HepG2 (cell line): Measurements from ENCODE around the gene MAPKAPK3. TPM values are rescaled to one million over a fixed set of nuclear protein-coding genes. Genes with fewer than 3 reads are reported as not detected.

Experiments
- ATAC-seq: fragments of 200-7000 bp; cut with Tn5 transposase; 3 replicates; pipeline ENCODE4 v1.9.1; 2020; ENCODE audit warnings: mild to moderate bottlenecking, moderate library complexity
- BruUV-seq: library from RNA; stranded (reverse); fragments of 400-500 nt; replicated peaks from 2 replicates; lab custom pipeline; 2021; lab: Mats Ljungman, UMichigan
- CTCF ChIA-PET: fragments of 300-600 bp; formaldehyde crosslinking; extraction: SDS; loops from one replicate; lab custom pipeline; 2021; ENCODE audit warnings: low total read pairs, inconsistent platforms, low intra/inter-chr PET ratio; lab: Yijun Ruan, JAX
- POLR2A ChIA-PET: fragments of 350-600 bp; sonication (Branson Sonifier 250); formaldehyde crosslinking; loops from one replicate; lab custom pipeline; 2020; ENCODE audit warnings: antibody characterized with exemption, inconsistent platforms; lab: Yijun Ruan, JAX
- DNase-seq: peaks from one replicate; pipeline ENCODE4 v3.0.0-alpha.2; 2015; ENCODE audit warnings: low spot score
- FAIRE-seq: peaks from 3 replicates; lab custom pipeline; 2011; peaks lifted over from hg19 to GRCh38; lab: Jason Lieb, UNC
- H2AFZ ChIP-seq: one replicate; pipeline ENCODE4 v1.6.1; 2011; ENCODE audit warnings: low read length, inconsistent platforms
- H3K27ac ChIP-seq: fragments of 300-600 bp; 3 replicates; pipeline ENCODE4 v1.8.0; 2011; ENCODE audit warnings: mixed run types, mild to moderate bottlenecking, mixed read lengths, low read length, inconsistent platforms; ENCODE audit not compliant: insufficient read depth; ENCODE audit errors: extremely low read length
- H3K27me3 ChIP-seq, 2 experiments: fragments of 200-600 bp in 1 of 2; 2 replicates in 1 of 2; 3 replicates in 1 of 2; pipeline versions ENCODE4 v1.6.0 to v1.8.0; 2011; ENCODE audit warnings: low read length in 2 of 2, mild to moderate bottlenecking in 2 of 2, moderate library complexity in 2 of 2, inconsistent platforms in 1 of 2; ENCODE audit not compliant: insufficient read depth in 2 of 2, control insufficient read depth in 1 of 2
- H3K36me3 ChIP-seq, 2 experiments: fragments of 200-600 bp in 1 of 2; replicated peaks in 1 of 2; 2 replicates in 1 of 2; 3 replicates in 1 of 2; pipeline versions ENCODE4 v1.5.1 to v1.8.0; 2011; ENCODE audit warnings: low read length in 2 of 2, inconsistent platforms in 1 of 2; ENCODE audit not compliant: insufficient read depth in 2 of 2, control insufficient read depth in 1 of 2
- H3K4me1 ChIP-seq: 2 replicates; pipeline ENCODE4 v1.5.1; 2012; ENCODE audit warnings: low read length, inconsistent platforms; ENCODE audit not compliant: insufficient read depth
- H3K4me2 ChIP-seq: 2 replicates; pipeline ENCODE4 v1.6.0; 2011; ENCODE audit warnings: low read depth, low read length, inconsistent platforms
- H3K4me3 ChIP-seq, 3 experiments: fragments of 200-600 bp in 1 of 3; sonication (generic), shearing (Covaris generic) in 1 of 3; replicated peaks in 1 of 3; 2 replicates each; pipeline ENCODE4 v1.5.1; 2011 to 2016; ENCODE audit warnings: low read length in 3 of 3, inconsistent platforms in 2 of 3, low read depth in 2 of 3, mild to moderate bottlenecking in 2 of 3, control low read depth in 1 of 3, mixed read lengths in 1 of 3; ENCODE audit not compliant: insufficient read depth in 1 of 3
- H3K79me2 ChIP-seq: one replicate; pipeline ENCODE4 v1.6.1; 2011; ENCODE audit warnings: low read length, inconsistent platforms; ENCODE audit not compliant: insufficient read depth
- H3K9ac ChIP-seq: 2 replicates; pipeline ENCODE4 v1.6.0; 2011; ENCODE audit warnings: mild to moderate bottlenecking, low read depth, low read length, inconsistent platforms; ENCODE audit not compliant: insufficient read depth
- H3K9me3 ChIP-seq: 2 replicates; pipeline ENCODE4 v1.5.1; 2012; ENCODE audit warnings: mild to moderate bottlenecking, low read length
- H4K20me1 ChIP-seq: 2 replicates; pipeline ENCODE4 v1.6.0; 2011; ENCODE audit warnings: inconsistent platforms, mild to moderate bottlenecking, low read length, moderate library complexity; ENCODE audit not compliant: insufficient read depth
- GRHL1 ChIP-seq: sonication (generic); formaldehyde crosslinking; conservative IDR thresholded peaks from 2 replicates; pipeline ENCODE4 v1.8.0; 2022; ENCODE audit warnings: missing genetic modification reagents
- KDM6A ChIP-seq: IDR thresholded peaks from 2 replicates; pipeline ENCODE4 v1.6.1; 2016; ENCODE audit warnings: low read depth
- MAFG ChIP-seq: sonication (generic); formaldehyde crosslinking; IDR thresholded peaks from 2 replicates; pipeline ENCODE4 v1.5.1; 2020; ENCODE audit warnings: mild to moderate bottlenecking, missing genetic modification reagents
- TBL1XR1 ChIP-seq: fragments of 150-350 bp; IDR thresholded peaks from 2 replicates; pipeline ENCODE4 v1.6.1; 2014; ENCODE audit warnings: borderline replicate concordance, low read length; ENCODE audit not compliant: partially characterized antibody
- TIGD3 ChIP-seq: sonication (generic); formaldehyde crosslinking; IDR thresholded peaks from 2 replicates; pipeline ENCODE4 v1.5.1; 2020; ENCODE audit warnings: mild to moderate bottlenecking, missing genetic modification reagents, borderline replicate concordance
- ZNF235 ChIP-seq: sonication (generic); formaldehyde crosslinking; IDR thresholded peaks from 2 replicates; pipeline ENCODE4 v1.8.1; 2023; ENCODE audit warnings: mild to moderate bottlenecking, missing genetic modification reagents, borderline replicate concordance
- ZNF687 ChIP-seq: sonication (generic); formaldehyde crosslinking; IDR thresholded peaks from 2 replicates; pipeline ENCODE4 v1.5.1; 2020; ENCODE audit warnings: mild to moderate bottlenecking, missing genetic modification reagents, moderate library complexity
- ZNF749 ChIP-seq: sonication (generic); formaldehyde crosslinking; IDR thresholded peaks from 2 replicates; pipeline ENCODE4 v1.8.0; 2022; ENCODE audit warnings: mild to moderate bottlenecking, missing genetic modification reagents, moderate library complexity, borderline replicate concordance
- WGBS: methylation state at CpG from one replicate; pipeline ENCODE4 v1.1.6; 2017; ENCODE audit warnings: low lambda C conversion rate; 5-methylcytosine and 5-hydroxymethylcytosine counted together
- in situ Hi-C: cut with HindIII; loops from 2 replicates; pipeline ENCODE4 v1.10.0; 2017; ENCODE audit warnings: low pct_unique_long_range_greater_than_20kb; ENCODE audit not compliant: extremely low pct_ligation_motif_present
- intact Hi-C: fragments of 100-400 bp; cut with micrococcal nuclease; formaldehyde crosslinking; loops from one replicate; pipeline ENCODE4 v1.10.0; 2022; ENCODE audit not compliant: unreplicated experiment
- polyA plus RNA-seq, 8 experiments: library from polyadenylated mRNA; depleted of rRNA in 3 of 8; stranded (reverse) in 7 of 8; unstranded in 1 of 8; fragments of >200 nt; fragmentation: Illumina TruSeq in 4 of 8; extraction: Trizol in 4 of 8; gene quantifications; 2 replicates each; pipeline versions ENCODE4 v1.2.1 to v1.2.3, GENCODE V29; 2011 to 2016; ENCODE audit warnings: low read depth in 4 of 8, missing spikeins in 1 of 8, mixed read lengths in 1 of 8; ENCODE audit not compliant: insufficient read depth in 1 of 8
- total RNA-seq, 5 experiments: library from RNA; depleted of rRNA; stranded (reverse); fragments of >200 nt; fragmentation: Illumina TruSeq; extraction: Trizol; gene quantifications; 2 replicates each; pipeline ENCODE4 v1.2.3, GENCODE V29; 2016; ENCODE audit warnings: low read depth in 1 of 5

The MAPKAPK3 gene
- total and polyA plus RNA-seq, 2 of the 13 experiments (the other 11 are each of a cell fraction or from before 2014, with no cell fraction given), result 39.9 to 41.2 TPM

GRCh38 chr3:50628601-50629000 is 11.7 kb downstream of the MAPKAPK3 start:
- H3K79me2 ChIP-seq, result no peaks in the 10 kb centered on the region
- DNase-seq, result no peak
- no peak overlapping the region for H3K4me2 ChIP-seq
- ChIA-PET POLR2A (no interaction called here), CTCF (no interaction called here)
- ATAC-seq, result no peak
- H3K27ac ChIP-seq, result no peak overlapping the region
- in situ Hi-C loops (no loop called here), intact Hi-C loops (no loop called here)
- no peak overlapping the region for H3K4me3 ChIP-seq
- no peaks in the 10 kb centered on the region for H3K27me3 ChIP-seq
- 100% methylated on average over 2 of the region's 3 CpGs for WGBS
- no TSS peak for BruUV-seq
- H3K9ac ChIP-seq, result no peak overlapping the region
- H2AFZ ChIP-seq, result no peak overlapping the region
- FAIRE-seq, result no peak
- H3K36me3 ChIP-seq, result peaks cover 3 to 15% of the 10 kb centered on the region in 2 experiments; a peak in 2 of 5 replicates
- H3K4me1 ChIP-seq, result peaks cover 16% of the 10 kb centered on the region
- no peak for TF ChIP-seq ZNF235
- no peak for TF ChIP-seq KDM6A
- TF ChIP-seq GRHL1 (CRISPR knock-in tag), result no peak
- TF ChIP-seq TBL1XR1, result no peak
- TF ChIP-seq TIGD3 (CRISPR knock-in tag), result no peak
- TF ChIP-seq ZNF749 (CRISPR knock-in tag), result no peak
- no peak for TF ChIP-seq ZNF687 (CRISPR knock-in tag)
- no peak for TF ChIP-seq MAFG (CRISPR knock-in tag)
- H4K20me1 ChIP-seq, result no peaks in the 10 kb centered on the region
- H3K9me3 ChIP-seq, result no peaks in the 10 kb centered on the region
